G401.6 (cell line): ENCODE measurements around the gene SRRM1.
"Not testable (repeated sequence)": the region's sequence is repeated elsewhere in the genome, so short reads cannot be mapped to it uniquely, and the experiment has no call there.

ENCODE experiments used
- FAIRE-seq: peaks from 2 replicates; lab custom pipeline; 2012; peaks lifted over from hg19 to GRCh38; lab: Jason Lieb, UNC

Gene SRRM1

GRCh38 chr1:24722073-24723035, 79.3 kb downstream of the SRRM1 start:
- FAIRE-seq, result not testable (repeated sequence)
